PC-9 (cell line): ENCODE results near the gene AIPL1. TPM values are rescaled to one million over a fixed set of nuclear protein-coding genes. Genes with fewer than 3 reads are reported as not detected.
A peak's percentile ranks its signal among the peaks of the same experiment; 100 is the strongest.

Experiments used
- BruUV-seq: library from RNA; stranded (reverse); fragments of 400-500 nt; replicated peaks from 2 replicates; lab custom pipeline; 2021; lab: Mats Ljungman, UMichigan
- CTCF ChIA-PET: fragments of 300-600 bp; sonication (Branson Sonifier 250); formaldehyde crosslinking; loops from one replicate; lab custom pipeline; 2022; ENCODE audit warnings: antibody characterized with exemption; lab: Charles Lee
- POLR2A ChIA-PET: fragments of 300-600 bp; sonication (Branson Sonifier 250); formaldehyde crosslinking; loops from one replicate; lab custom pipeline; 2022; ENCODE audit warnings: antibody characterized with exemption; ENCODE audit not compliant: unreplicated experiment; lab: Charles Lee
- DNase-seq, 2 experiments: peaks; one replicate each; pipeline versions ENCODE4 v3.0.0 to v3.0.0-alpha.2; 2015 to 2022; ENCODE audit warnings: mixed read lengths in 1 of 2
- H2AFZ ChIP-seq: fragments of 200-600 bp; sonication (generic); 2 replicates; pipeline ENCODE4 v1.8.1; 2017; ENCODE audit warnings: antibody characterized with exemption
- H3F3A ChIP-seq: fragments of 200-600 bp; sonication (generic); 2 replicates; pipeline ENCODE4 v1.8.1; 2017; ENCODE audit warnings: antibody characterized with exemption, mild to moderate bottlenecking, low read depth; ENCODE audit not compliant: insufficient read depth
- H3K27ac ChIP-seq: fragments of 200-600 bp; sonication (generic); 2 replicates; pipeline ENCODE4 v1.6.1; 2016; ENCODE audit warnings: mixed run types
- H3K27me3 ChIP-seq: fragments of 200-600 bp; sonication (generic); 2 replicates; pipeline ENCODE4 v1.6.1; 2016; ENCODE audit warnings: low read depth, mixed run types; ENCODE audit not compliant: insufficient read depth
- H3K36me3 ChIP-seq: fragments of 200-600 bp; sonication (generic); 2 replicates; pipeline ENCODE4 v1.6.1; 2016; ENCODE audit warnings: low read depth, mixed run types
- H3K4me1 ChIP-seq: fragments of 200-600 bp; sonication (generic); replicated peaks from 2 replicates; pipeline ENCODE4 v1.6.1; 2016; ENCODE audit warnings: mixed run types; ENCODE audit not compliant: insufficient read depth
- H3K4me2 ChIP-seq: fragments of 200-600 bp; sonication (generic); 2 replicates; pipeline ENCODE4 v1.6.1; 2017; ENCODE audit warnings: mixed run types
- H3K4me3 ChIP-seq: fragments of 200-600 bp; sonication (generic); 2 replicates; pipeline ENCODE4 v1.6.1; 2016; ENCODE audit warnings: mixed run types
- H3K79me2 ChIP-seq: fragments of 200-600 bp; sonication (generic); 2 replicates; pipeline ENCODE4 v1.6.1; 2017; ENCODE audit warnings: low read depth, mixed run types
- H3K9me2 ChIP-seq: fragments of 200-600 bp; sonication (generic); 2 replicates; pipeline ENCODE4 v1.8.1; 2017; ENCODE audit warnings: mild to moderate bottlenecking; ENCODE audit not compliant: insufficient read depth
- H3K9me3 ChIP-seq: fragments of 200-600 bp; sonication (generic); 2 replicates; pipeline ENCODE4 v1.8.1; 2016; ENCODE audit warnings: low read depth; ENCODE audit not compliant: insufficient read depth
- H4K20me1 ChIP-seq: fragments of 200-600 bp; sonication (generic); 2 replicates; pipeline ENCODE4 v1.8.1; 2017; ENCODE audit not compliant: insufficient read depth
- EZH2 ChIP-seq: fragments of 200-600 bp; sonication (generic); IDR thresholded peaks from 2 replicates; pipeline ENCODE4 v1.8.0; 2017; ENCODE audit warnings: antibody characterized with exemption, low read depth
- intact Hi-C: fragments of 100-400 bp; cut with micrococcal nuclease; formaldehyde crosslinking; loops from one replicate; pipeline ENCODE4 v1.10.0; 2022; ENCODE audit not compliant: unreplicated experiment
- total RNA-seq: library from RNA; stranded (reverse); gene quantifications from 2 replicates; pipeline ENCODE4 v1.2.3, GENCODE V29; 2021
- TF ChIP-seq, protein P1 (sequence below): fragments of 200-600 bp; sonication (generic); conservative IDR thresholded peaks from 2 replicates; pipeline ENCODE4 v1.6.1; 2017; ENCODE audit warnings: mixed run types, antibody characterized with exemption, mild to moderate bottlenecking, moderate library complexity

AIPL1 gene
- total RNA-seq, 1 experiment from 2014 or later = not detected

DNA sequence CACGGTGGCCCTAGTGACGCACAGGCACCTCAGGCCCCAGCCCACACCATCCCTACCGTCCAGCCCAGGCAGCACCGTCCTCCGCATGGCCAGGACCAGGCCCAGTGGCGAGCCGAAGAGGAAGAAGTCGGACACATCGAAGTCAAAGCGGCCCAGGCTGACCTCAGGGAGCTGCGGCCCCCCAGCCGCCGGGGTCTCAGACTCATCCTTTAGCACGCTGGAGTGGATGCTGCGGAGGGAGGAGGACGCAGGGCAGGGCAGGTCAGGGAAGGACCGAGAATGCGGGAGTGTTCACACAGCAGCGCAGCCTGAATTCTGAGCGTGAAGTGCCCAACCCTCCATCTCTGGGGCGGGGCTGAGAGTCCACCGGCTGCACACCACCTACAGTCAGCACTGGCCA lies 39.5 kb upstream of the AIPL1 start:
- Histone ChIP-seq H3K4me1 (peaks cover 32% of the 10 kb centered on the region), H3F3A (peaks cover 19% of the 10 kb centered on the region), H3K4me3 (no peak overlapping the region), H3K4me2 (no peak overlapping the region), H2AFZ (no peak overlapping the region), H3K36me3 (no peaks in the 10 kb centered on the region), H4K20me1 (no peaks in the 10 kb centered on the region), H3K9me3 (no peaks in the 10 kb centered on the region), H3K27me3 (no peaks in the 10 kb centered on the region), H3K79me2 (no peaks in the 10 kb centered on the region), H3K9me2 (no peaks in the 10 kb centered on the region), H3K27ac (no peak overlapping the region)
- ChIA-PET POLR2A (no interaction called here), CTCF (no interaction called here)
- no peak for DNase-seq
- TF ChIP-seq, protein P1, sequence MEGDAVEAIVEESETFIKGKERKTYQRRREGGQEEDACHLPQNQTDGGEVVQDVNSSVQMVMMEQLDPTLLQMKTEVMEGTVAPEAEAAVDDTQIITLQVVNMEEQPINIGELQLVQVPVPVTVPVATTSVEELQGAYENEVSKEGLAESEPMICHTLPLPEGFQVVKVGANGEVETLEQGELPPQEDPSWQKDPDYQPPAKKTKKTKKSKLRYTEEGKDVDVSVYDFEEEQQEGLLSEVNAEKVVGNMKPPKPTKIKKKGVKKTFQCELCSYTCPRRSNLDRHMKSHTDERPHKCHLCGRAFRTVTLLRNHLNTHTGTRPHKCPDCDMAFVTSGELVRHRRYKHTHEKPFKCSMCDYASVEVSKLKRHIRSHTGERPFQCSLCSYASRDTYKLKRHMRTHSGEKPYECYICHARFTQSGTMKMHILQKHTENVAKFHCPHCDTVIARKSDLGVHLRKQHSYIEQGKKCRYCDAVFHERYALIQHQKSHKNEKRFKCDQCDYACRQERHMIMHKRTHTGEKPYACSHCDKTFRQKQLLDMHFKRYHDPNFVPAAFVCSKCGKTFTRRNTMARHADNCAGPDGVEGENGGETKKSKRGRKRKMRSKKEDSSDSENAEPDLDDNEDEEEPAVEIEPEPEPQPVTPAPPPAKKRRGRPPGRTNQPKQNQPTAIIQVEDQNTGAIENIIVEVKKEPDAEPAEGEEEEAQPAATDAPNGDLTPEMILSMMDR = no peak
- TF ChIP-seq EZH2 = no peak
- no TSS peak for BruUV-seq
- intact Hi-C loops = loop anchor here (5.0 kb wide), 1 partner anchor 48 kb away; no protein-coding TSS in a partner anchor

GRCh38 chr17:6473128-6473767 lies 38.3 kb upstream of the AIPL1 start:
- peaks cover 32% of the 10 kb centered on the region for H3K4me1 ChIP-seq

DNA sequence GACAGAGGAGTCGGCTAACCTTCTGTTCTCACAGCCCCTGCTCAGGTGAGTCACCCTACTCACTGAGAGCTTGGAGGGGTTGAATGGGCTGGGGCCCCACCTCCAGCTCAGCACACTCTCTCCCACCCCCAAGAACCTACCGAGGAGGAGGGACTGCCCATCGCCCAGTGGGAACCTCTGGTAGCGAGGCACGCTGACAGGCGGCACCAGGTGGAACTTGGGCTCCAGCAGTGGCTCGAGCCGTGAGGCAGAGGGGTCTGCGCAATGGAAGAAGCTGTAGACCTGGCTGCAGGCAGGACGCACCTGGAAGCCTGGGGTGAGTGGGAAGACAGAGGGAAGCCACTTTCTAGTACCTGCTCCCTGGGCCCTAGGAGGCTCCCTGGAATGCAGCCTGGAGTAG lies 37.6 kb upstream of the AIPL1 start:
- Histone ChIP-seq H2AFZ (no peak overlapping the region), H3K27me3 (no peaks in the 10 kb centered on the region), H4K20me1 (no peaks in the 10 kb centered on the region), H3K9me3 (no peaks in the 10 kb centered on the region), H3K4me2 (peak overlapping the region; percentile 56; the same call in 1 of the 2 replicates), H3K36me3 (no peaks in the 10 kb centered on the region), H3K9me2 (no peaks in the 10 kb centered on the region), H3F3A (peaks cover 19% of the 10 kb centered on the region), H3K79me2 (no peaks in the 10 kb centered on the region), H3K27ac (no peak overlapping the region), H3K4me3 (no peak overlapping the region), H3K4me1 (peaks cover 32% of the 10 kb centered on the region)
- TF ChIP-seq, protein P1 = no peak
- TF ChIP-seq EZH2 = no peak
- intact Hi-C loops = loop anchor here (2.0 to 5.0 kb wide), 3 partner anchors 50 to 168 kb away; partner anchors contain the start of genes KIAA0753 and TXNDC17
- ChIA-PET POLR2A (interaction anchor here (0.5 to 0.8 kb wide), 3 partner anchors 16 to 129 kb away, joined by 4 to 7 read pairs (median 5); no protein-coding TSS in a partner anchor), CTCF (interaction anchor here (0.6 to 2.6 kb wide), 11 partner anchors 51 to 560 kb away, joined by 3 to 13 read pairs (median 4); no protein-coding TSS in a partner anchor)
- DNase-seq = no peak
- BruUV-seq = no TSS peak

More at GRCh38 chr17:6473128-6473767, 38.3 kb upstream of the AIPL1 start:
- H3K27ac ChIP-seq = no peak overlapping the region
- BruUV-seq = no TSS peak
- intact Hi-C loops = loop anchor here (1.0 to 5.0 kb wide), 5 partner anchors 34 to 168 kb away; partner anchors contain the start of genes KIAA0753 and TXNDC17
- no peak for TF ChIP-seq EZH2
- TF ChIP-seq, protein P1 = peak; percentile 99
- H3K36me3 ChIP-seq = no peaks in the 10 kb centered on the region
- no peaks in the 10 kb centered on the region for H4K20me1 ChIP-seq
- peaks cover 19% of the 10 kb centered on the region for H3F3A ChIP-seq
- no peak overlapping the region for H3K4me2 ChIP-seq
- H3K9me2 ChIP-seq = no peaks in the 10 kb centered on the region
- H3K27me3 ChIP-seq = no peaks in the 10 kb centered on the region
- H3K9me3 ChIP-seq = no peaks in the 10 kb centered on the region
- ChIA-PET CTCF (interaction anchor here (0.6 to 2.6 kb wide), 10 partner anchors 50 to 118 kb away, joined by 3 to 13 read pairs (median 4); no protein-coding TSS in a partner anchor), POLR2A (interaction anchor here (0.6 to 0.8 kb wide), 3 partner anchors 16 to 167 kb away, joined by 3 to 7 read pairs (median 3); partner anchors contain the start of gene KIAA0753)
- H2AFZ ChIP-seq = no peak overlapping the region
- no peaks in the 10 kb centered on the region for H3K79me2 ChIP-seq
- DNase-seq = peak; percentile 51 to 87
- no peak overlapping the region for H3K4me3 ChIP-seq
